OCI-LY7 (cell line): ENCODE measurements around the gene EPX. TPM values are rescaled to one million over a fixed set of nuclear protein-coding genes. Genes with fewer than 3 reads are reported as not detected.

ENCODE experiments used
- BruUV-seq: library from RNA; stranded (reverse); fragments of 400-500 nt; replicated peaks from 2 replicates; lab custom pipeline; 2021; lab: Mats Ljungman, UMichigan
- CTCF ChIA-PET: fragments of 300-600 bp; sonication (Branson Sonifier 250); formaldehyde crosslinking; loops from one replicate; lab custom pipeline; 2022; ENCODE audit warnings: antibody characterized with exemption; ENCODE audit not compliant: unreplicated experiment; lab: Charles Lee
- POLR2A ChIA-PET: fragments of 300-600 bp; sonication (Branson Sonifier 250); formaldehyde crosslinking; loops from one replicate; lab custom pipeline; 2022; ENCODE audit warnings: antibody characterized with exemption; lab: Charles Lee
- DNase-seq: peaks from one replicate; pipeline ENCODE4 v3.0.0-alpha.2; 2015; ENCODE audit warnings: low spot score
- H2AFZ ChIP-seq: fragments of 200-600 bp; sonication (generic), shearing (Covaris generic); 2 replicates; pipeline ENCODE4 v1.6.1; 2014; ENCODE audit warnings: mild to moderate bottlenecking, antibody characterized with exemption, low read length, moderate library complexity
- H3K27ac ChIP-seq: fragments of 200-600 bp; sonication (generic); 2 replicates; pipeline ENCODE4 v1.5.1; 2014; ENCODE audit warnings: mixed run types, low read depth, mild to moderate bottlenecking, moderate library complexity, low read length, inconsistent platforms; ENCODE audit not compliant: poor library complexity, severe bottlenecking
- H3K36me3 ChIP-seq: fragments of 200-600 bp; sonication (generic); 2 replicates; pipeline ENCODE4 v1.6.1; 2014; ENCODE audit warnings: mild to moderate bottlenecking, antibody characterized with exemption, low read length, moderate library complexity, mixed read lengths; ENCODE audit not compliant: insufficient read depth
- H3K4me1 ChIP-seq: fragments of 200-600 bp; sonication (generic); 2 replicates; pipeline ENCODE4 v1.5.1; 2014; ENCODE audit warnings: mild to moderate bottlenecking, low read length; ENCODE audit not compliant: insufficient read depth, poor library complexity, severe bottlenecking
- H3K4me2 ChIP-seq: fragments of 200-600 bp; sonication (generic); 2 replicates; pipeline ENCODE4 v1.6.1; 2014; ENCODE audit warnings: mild to moderate bottlenecking, low read length
- H3K4me3 ChIP-seq: fragments of 200-600 bp; sonication (generic); 2 replicates; pipeline ENCODE4 v1.5.1; 2014; ENCODE audit warnings: mild to moderate bottlenecking, low read depth, low read length; ENCODE audit not compliant: poor library complexity, severe bottlenecking
- H3K79me2 ChIP-seq: fragments of 200-600 bp; sonication (generic); 2 replicates; pipeline ENCODE4 v1.6.1; 2016; ENCODE audit warnings: low read depth, mild to moderate bottlenecking, low read length, moderate library complexity, mixed read lengths; ENCODE audit not compliant: insufficient read depth
- H3K9me2 ChIP-seq: fragments of 200-600 bp; sonication (generic); 2 replicates; pipeline ENCODE4 v1.6.1; 2016; ENCODE audit warnings: mild to moderate bottlenecking, low read length, mixed read lengths; ENCODE audit not compliant: insufficient read depth
- H3K9me3 ChIP-seq: fragments of 200-600 bp; sonication (generic); 2 replicates; pipeline ENCODE4 v1.6.1; 2014; ENCODE audit warnings: mild to moderate bottlenecking, mixed run types, low read length, mixed read lengths
- H4K20me1 ChIP-seq: fragments of 200-600 bp; sonication (generic); 2 replicates; pipeline ENCODE4 v1.6.1; 2014; ENCODE audit warnings: mild to moderate bottlenecking, antibody characterized with exemption, low read length, moderate library complexity, mixed read lengths; ENCODE audit not compliant: insufficient read depth
- CTCF ChIP-seq: fragments of 200-600 bp; sonication (generic); conservative IDR thresholded peaks from 2 replicates; pipeline ENCODE4 v1.5.1; 2014; ENCODE audit warnings: mild to moderate bottlenecking, antibody characterized with exemption, low read length, moderate library complexity, mixed read lengths
- EZH2phosphoT487 ChIP-seq: fragments of 200-600 bp; sonication (generic); IDR thresholded peaks from 2 replicates; pipeline ENCODE4 v1.6.1; 2018; ENCODE audit warnings: low read depth, borderline replicate concordance, mild to moderate bottlenecking, mixed run types, antibody characterized with exemption, low read length, moderate library complexity, mixed read lengths
- intact Hi-C: fragments of 100-400 bp; cut with micrococcal nuclease; formaldehyde crosslinking; loops from one replicate; pipeline ENCODE4 v1.10.0; 2022; ENCODE audit not compliant: unreplicated experiment
- total RNA-seq, 2 experiments: library from RNA; depleted of rRNA in 1 of 2; stranded (reverse); fragments of >200 nt in 1 of 2; shearing (Covaris generic) in 1 of 2; gene quantifications; 2 replicates each; pipeline ENCODE4 v1.2.3, GENCODE V29; 2014 to 2022

Gene EPX
- total RNA-seq, 2 experiments from 2014 or later, result not detected

GRCh38 chr17:58193641-58194255, 1.2 kb downstream of the EPX start:
- TF ChIP-seq CTCF (peak; percentile 45), EZH2phosphoT487 (no peak)
- CTCF ChIA-PET, result no interaction called here
- DNase-seq, result no peak
- no peaks in the 10 kb centered on the region for H4K20me1 ChIP-seq
- H3K4me1 ChIP-seq, result no peaks in the 10 kb centered on the region
- intact Hi-C loops, result no loop called here
- no peak overlapping the region for H2AFZ ChIP-seq
- H3K9me2 ChIP-seq, result no peaks in the 10 kb centered on the region
- no peak overlapping the region for H3K4me3 ChIP-seq
- no peak overlapping the region for H3K27ac ChIP-seq
- POLR2A ChIA-PET, result interaction anchor here (1.1 kb wide), 1 partner anchor 25 kb away, joined by 3 read pairs; the partner anchor contains the start of gene MKS1
- no peaks in the 10 kb centered on the region for H3K79me2 ChIP-seq
- BruUV-seq, result no TSS peak
- H3K9me3 ChIP-seq, result no peaks in the 10 kb centered on the region
- H3K4me2 ChIP-seq, result no peak overlapping the region
- H3K36me3 ChIP-seq, result no peaks in the 10 kb centered on the region

GRCh38 chr17:58195518-58196123, 3.1 kb downstream of the EPX start:
- Histone ChIP-seq H3K36me3 (no peaks in the 10 kb centered on the region), H4K20me1 (no peaks in the 10 kb centered on the region), H3K79me2 (no peaks in the 10 kb centered on the region), H3K4me2 (no peak overlapping the region), H3K27ac (no peak overlapping the region), H3K9me2 (no peaks in the 10 kb centered on the region), H3K4me1 (no peaks in the 10 kb centered on the region), H3K4me3 (no peak overlapping the region), H3K9me3 (no peaks in the 10 kb centered on the region), H2AFZ (no peak overlapping the region)
- ChIA-PET CTCF (no interaction called here), POLR2A (interaction anchor here (0.5 kb wide), 1 partner anchor 174 kb away, joined by 3 read pairs; no protein-coding TSS in a partner anchor)
- TF ChIP-seq CTCF (no peak), EZH2phosphoT487 (no peak)
- no TSS peak for BruUV-seq
- no peak for DNase-seq
- intact Hi-C loops, result no loop called here

GRCh38 chr17:58196610-58197009, 4.1 kb downstream of the EPX start:
- no peaks in the 10 kb centered on the region for H3K4me1 ChIP-seq
- ChIA-PET CTCF (no interaction called here), POLR2A (interaction anchor here (0.5 kb wide), 1 partner anchor 173 kb away, joined by 3 read pairs; no protein-coding TSS in a partner anchor)
- H3K27ac ChIP-seq, result no peak overlapping the region
- H3K4me3 ChIP-seq, result no peak overlapping the region
- H3K36me3 ChIP-seq, result no peaks in the 10 kb centered on the region
- intact Hi-C loops, result no loop called here
- H2AFZ ChIP-seq, result no peak overlapping the region
- no peaks in the 10 kb centered on the region for H3K9me3 ChIP-seq
- H4K20me1 ChIP-seq, result no peaks in the 10 kb centered on the region
- no peaks in the 10 kb centered on the region for H3K9me2 ChIP-seq
- H3K79me2 ChIP-seq, result no peaks in the 10 kb centered on the region
- DNase-seq, result no peak
- H3K4me2 ChIP-seq, result no peak overlapping the region
- no TSS peak for BruUV-seq
- TF ChIP-seq EZH2phosphoT487, result no peak
- TF ChIP-seq CTCF, result no peak
